Astrocyte of the hippocampus (primary cell): Measurements from ENCODE around the gene TPST1.
"Not testable (repeated sequence)": the region's sequence is repeated elsewhere in the genome, so short reads cannot be mapped to it uniquely, and the experiment has no call there.

Experiments used
- DNase-seq: peaks from one replicate; pipeline ENCODE4 v3.0.0; 2011; ENCODE audit warnings: low read depth, low spot score

TPST1 gene

DNA sequence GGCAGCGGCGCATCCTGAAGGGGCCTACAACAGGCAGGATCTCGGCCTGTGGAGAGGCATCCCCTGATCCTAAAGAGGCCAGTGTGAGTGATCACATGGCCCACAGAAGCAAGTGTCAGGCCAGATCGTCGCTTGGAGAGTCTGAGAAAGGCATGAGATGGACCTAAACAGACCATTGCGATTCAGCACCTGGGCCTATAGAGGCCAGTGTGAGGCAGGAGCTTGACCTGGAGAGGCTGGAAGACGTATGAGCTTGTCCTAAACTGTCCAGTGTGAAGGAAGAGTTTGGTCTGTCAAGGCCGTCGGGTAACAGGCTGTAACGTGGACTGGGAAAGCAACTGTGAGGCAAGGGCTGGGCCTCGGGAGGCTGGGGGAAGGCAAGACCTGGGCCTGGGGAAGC is 172.6 kb downstream of the TPST1 start:
- no peak for DNase-seq

DNA sequence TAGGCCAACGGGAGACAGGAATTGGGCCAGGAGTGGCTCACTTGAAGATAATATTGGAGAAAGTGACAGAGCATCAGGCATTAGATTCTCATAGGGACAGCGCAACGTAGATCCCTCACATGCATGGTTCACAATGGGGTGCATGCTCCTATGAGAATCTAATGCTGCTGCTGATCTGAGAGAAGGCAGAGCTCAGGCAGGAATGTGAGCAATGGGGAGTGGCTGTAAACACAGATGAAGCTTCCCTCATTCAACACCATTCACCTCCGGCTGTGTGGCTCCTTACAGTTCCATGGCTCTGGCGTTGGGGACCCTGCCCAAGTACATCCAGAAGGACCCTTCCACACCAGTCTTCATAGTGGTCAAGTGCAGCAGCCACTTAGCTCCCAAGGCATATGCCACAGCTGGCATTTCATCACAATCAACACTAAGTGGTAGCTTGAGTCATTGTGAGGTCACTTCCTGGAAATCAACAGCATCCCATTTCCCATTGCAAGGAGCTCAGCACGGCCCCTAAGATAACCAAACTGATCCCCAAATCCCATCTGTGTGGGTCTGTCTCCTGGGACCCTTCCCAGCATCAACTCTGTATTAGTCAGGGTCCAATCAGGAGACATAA is 174.5 kb downstream of the TPST1 start:
- DNase-seq: no peak

DNA sequence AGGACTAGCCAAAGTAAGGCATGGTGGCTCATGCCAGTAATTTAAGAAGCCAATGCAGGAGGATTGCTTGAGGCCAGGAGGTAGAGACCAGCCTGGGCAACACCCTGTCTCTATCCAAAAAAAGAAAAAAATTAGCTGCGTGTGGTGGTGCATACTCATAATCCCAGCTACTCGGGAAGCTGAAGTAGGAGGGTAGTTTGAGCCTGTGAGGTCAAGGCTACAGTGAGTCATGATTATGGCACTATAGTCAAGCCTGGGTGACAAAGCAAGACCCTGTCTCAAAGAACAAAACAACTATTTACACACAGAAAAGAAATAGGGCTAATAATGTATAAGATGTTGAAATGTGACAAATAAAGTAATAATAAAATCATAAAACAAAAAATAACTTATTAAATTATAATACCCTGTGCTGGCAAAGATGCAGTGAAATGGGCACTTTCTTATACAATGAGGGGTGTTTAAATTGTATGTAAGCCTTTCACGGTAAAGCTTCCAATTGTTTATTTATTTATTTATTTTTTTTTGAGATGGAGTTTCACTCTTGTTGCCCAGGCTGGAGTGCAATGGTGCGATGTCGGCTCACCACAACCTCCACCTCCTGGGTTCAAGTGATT is 175.2 kb downstream of the TPST1 start:
- DNase-seq: no peak

DNA sequence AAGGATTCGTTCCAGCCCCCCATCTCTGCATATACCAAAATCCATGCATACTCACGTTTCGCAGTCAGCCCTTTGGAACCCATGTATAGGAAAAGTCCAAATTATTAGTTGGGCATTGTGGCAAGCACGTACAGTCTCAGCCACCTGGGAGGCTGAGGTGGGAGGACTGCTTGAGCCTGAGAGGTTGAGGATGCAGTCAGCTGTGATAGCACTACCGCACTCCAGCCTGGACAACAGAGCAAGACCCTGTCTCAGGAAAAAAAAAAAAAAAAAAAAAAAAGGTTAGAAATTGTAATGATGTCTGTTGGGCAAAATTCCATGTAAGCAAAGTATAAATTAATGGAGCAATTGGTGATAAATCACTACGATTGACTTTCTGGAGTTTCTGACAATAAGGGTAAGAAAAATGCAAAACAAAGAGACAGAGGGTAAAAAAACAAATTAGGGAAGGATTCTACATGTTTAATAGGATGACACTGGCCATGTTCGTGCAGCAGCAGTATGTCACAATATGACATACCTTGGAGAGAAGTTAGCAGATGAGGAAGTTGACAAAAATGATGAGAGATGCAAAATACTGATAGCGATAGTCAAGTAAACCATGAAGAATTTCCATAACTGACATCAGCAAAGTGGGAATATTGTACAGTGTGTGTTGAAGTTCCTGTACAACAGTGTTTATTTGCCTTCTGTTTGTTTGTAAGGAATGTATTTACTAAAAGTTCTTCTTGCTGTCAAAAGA is 177.2 kb downstream of the TPST1 start:
- not testable (repeated sequence) for DNase-seq

DNA sequence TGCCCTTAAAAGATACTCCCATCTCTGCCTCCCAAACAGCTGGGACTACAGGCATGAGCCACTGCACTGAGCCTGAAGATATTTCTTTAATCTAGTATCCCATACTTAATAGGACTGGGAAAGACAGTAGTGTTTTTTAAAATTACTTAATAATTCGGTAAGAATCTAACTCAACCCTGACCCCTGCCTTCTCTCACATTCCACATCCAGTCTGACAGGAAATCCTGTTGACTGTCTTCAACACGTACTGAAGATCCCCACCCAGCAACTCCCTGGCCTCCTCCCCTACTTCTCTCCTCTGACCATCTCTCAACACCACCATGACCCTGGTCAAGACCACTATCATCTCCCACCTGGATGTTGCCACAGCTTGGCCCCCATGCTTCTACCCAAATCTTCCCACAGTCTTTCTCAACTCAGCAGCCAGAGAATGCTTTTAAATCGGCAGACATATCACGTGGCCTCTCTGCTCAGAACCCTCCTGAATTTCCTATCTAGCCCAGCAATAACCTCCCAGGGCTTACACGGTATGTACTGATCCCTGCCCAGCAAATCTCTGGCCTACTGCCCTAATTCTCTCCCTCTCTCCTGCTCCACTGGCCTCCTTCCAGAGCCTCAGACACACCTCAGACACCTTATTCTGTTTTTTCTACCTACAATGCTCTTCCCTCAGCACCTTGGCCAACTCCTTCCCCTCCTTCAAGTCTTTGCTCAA is 180.2 kb downstream of the TPST1 start:
- not testable (repeated sequence) for DNase-seq

DNA sequence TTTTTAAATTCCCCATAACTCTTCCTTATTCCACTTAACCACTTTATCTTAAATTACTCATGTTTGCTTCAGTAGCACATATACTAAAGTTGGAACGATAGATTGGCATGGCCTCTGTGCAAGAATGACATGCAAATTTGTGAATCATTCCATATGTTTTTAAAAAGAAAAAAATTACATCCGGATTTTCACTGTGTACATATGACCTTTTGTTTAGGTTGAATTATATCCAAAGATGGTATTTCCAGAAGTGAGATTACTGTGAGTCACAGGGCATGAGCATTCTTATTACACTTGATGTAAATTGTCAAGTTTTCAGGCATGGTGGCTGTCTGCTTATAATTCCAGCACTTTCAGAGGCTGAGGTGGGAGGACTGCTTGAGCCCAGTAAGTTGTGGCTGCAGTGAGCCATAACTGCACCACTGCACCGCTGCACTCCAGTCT is 190.0 kb downstream of the TPST1 start:
- DNase-seq: peak; percentile 28

DNA sequence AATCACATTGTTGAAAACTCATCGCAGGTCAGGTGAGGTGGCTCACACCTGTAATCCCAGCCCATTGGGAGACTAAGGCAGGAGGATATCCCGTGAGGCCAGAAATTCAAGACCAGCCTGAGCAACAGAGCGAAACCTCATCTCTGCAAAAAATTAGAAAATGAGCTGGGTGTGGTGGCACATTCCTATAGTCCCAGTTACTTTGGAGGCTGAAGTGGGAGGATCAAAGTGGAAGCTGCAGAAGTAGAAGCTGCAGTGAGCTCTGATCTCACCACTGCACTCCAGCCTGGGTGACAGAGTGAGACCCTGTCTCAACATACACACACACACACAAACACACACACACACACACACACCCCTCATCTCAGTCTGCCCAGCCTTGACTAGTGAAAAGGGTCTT is 190.9 kb downstream of the TPST1 start:
- DNase-seq: not testable (repeated sequence)

DNA sequence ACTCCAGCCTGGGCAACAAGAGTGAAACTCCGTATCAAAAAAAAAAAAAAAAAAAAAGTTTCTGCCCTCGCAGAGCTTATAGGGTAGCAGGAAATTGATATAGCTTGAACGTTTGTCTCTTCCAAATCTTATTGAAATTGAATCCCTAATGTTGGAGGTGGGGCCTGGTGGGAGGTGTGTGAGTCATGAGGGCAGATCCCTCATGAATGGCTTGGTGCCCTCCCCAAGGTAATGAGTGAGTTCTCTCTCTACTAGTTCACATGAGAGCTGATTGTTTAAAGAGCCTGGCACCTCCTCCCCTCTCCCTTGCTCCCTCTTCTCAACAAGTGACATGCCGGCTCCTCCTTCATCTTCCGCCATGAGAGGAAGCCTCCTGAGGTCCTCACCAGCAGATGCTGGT is 193.7 kb downstream of the TPST1 start:
- DNase-seq: not testable (repeated sequence)

DNA sequence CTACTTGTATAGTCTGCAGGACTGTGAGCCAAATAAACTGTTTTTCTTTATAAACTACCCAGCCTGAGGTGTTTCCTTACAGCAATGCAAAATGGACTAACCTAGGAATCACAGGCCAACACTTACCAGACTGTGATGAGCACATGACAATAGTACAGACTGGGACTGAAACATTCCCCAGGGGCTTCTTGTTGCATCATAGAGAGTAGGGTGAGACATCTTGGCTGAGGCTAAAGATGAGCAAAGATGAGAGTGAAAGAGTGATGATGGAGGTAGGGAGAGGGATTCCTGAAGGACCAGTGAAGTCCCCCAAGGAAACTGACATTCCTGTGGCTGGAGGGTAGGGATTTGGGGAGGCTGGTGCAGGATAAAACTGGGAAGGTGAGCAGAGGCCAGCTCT is 194.4 kb downstream of the TPST1 start:
- no peak for DNase-seq

DNA sequence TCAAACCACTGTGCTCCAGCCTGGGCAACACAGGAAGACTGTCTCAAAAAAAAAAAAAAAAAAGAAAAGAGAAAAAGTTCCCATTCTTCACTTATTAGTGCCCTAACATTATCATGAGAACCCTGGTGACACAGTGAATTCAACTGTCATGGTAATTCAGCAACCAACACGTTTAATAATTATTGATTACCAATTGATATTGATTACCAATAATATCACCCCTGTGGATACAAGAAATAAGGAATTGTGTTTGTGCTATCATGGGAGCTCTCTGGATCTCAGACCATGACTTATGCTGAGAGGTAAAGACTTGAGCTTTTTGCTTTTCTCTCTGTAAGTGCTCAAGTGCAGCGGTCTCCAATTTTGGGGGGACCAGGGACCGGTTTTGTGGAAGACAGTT is 195.3 kb downstream of the TPST1 start:
- DNase-seq: no peak

DNA sequence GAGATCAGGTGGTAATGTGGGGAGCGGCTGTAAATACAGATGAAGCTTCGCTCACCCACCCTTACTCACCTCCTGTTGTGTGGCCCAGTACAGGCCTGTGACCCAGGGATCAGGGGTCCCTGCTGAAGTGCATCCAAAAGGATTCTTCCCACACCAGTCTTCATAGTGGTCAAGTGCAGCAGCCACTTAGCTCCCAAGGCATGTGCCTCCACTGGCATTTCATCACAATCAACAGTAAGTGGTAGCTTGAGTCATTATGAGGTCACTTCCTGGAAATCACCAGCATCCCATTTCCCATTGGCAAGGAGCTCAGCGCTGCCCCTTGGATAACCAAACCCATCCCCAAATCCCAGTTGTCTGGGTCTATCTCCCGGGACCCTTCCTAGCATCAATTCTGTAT is 196.0 kb downstream of the TPST1 start:
- not testable (repeated sequence) for DNase-seq

DNA sequence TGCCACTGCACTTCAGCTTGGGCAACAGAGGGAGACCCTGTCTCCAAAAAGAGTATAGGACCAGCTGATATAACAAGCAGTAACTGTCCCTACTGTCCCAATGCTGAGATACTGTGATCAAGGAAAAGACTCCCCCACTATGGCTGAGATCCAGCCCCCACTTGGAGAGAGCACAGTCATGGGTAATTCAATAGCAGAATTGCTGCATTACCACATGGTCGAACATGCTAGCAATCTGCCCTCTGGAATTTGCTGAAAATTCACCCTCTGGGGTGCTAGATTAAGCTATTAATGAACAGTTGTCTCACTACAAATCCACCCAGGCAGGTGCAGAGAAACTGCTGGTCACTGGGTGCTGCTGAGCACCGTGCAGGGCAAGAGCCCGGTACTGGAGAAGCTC is 196.8 kb downstream of the TPST1 start:
- not testable (repeated sequence) for DNase-seq

DNA sequence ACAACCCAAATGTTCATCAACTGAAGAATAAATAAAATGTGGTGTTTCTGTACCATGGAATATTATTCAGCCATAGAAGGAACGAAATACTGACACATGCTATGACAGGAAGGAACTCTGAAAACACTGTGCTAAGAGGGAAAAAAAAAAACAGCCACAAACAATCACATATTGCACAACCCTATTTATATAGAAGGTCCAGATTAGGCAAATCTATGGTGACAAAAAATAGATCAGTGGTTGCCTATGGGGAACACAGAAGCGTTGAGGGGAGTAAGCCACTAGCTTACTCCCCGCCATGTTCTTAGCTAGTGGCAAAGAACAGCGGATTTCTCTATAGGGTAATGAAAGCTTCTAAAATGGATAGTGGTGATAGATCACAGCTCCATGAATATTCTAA is 198.4 kb downstream of the TPST1 start:
- no peak for DNase-seq

DNA sequence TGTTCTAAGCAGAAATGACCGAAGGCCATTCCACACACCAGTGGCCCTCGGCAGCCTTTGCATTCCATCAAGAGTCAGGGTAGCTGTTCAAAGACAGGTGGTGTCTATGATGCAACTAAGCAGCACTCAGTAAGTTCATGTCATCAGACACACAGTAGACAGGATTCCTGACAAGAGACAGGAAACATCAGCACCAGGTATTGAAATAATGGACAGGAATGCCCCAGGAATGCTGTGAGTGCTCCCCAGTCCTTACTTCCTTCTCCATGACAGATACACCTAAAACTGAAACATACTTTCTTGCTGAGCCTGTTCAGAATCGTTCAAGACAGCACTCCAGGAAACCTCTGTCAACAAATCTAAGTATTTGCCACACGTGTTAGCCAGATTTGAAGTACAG is 204.4 kb downstream of the TPST1 start:
- no peak for DNase-seq
